Effector memory CD4-positive, alpha-beta T cell (primary cell): ENCODE measurements around the gene ERC2.

Experiments used
- DNase-seq, 3 donors: peaks; one replicate each; pipeline ENCODE4 v3.0.0-alpha.2; 2020
- H3K27ac ChIP-seq: 2 replicates; pipeline ENCODE4 v1.7.0; 2013; ENCODE audit warnings: mild to moderate bottlenecking, low read length, moderate library complexity; ENCODE audit not compliant: insufficient read depth, poor library complexity, severe bottlenecking
- H3K27me3 ChIP-seq: replicated peaks from 2 replicates; pipeline ENCODE4 v1.7.0; 2013; ENCODE audit warnings: mild to moderate bottlenecking, low read length; ENCODE audit not compliant: insufficient read depth, control insufficient read depth, poor library complexity, severe bottlenecking
- H3K36me3 ChIP-seq: 2 replicates; pipeline ENCODE4 v1.7.0; 2013; ENCODE audit warnings: mild to moderate bottlenecking, low read length, moderate library complexity; ENCODE audit not compliant: control insufficient read depth, insufficient read depth
- H3K4me1 ChIP-seq: 2 replicates; pipeline ENCODE4 v1.7.0; 2013; ENCODE audit warnings: low read length, mild to moderate bottlenecking; ENCODE audit not compliant: control insufficient read depth, insufficient read depth, poor library complexity, severe bottlenecking
- H3K4me3 ChIP-seq: 2 replicates; pipeline ENCODE4 v1.7.0; 2013; ENCODE audit warnings: low read length, low read depth, mild to moderate bottlenecking; ENCODE audit not compliant: insufficient read depth, poor library complexity, severe bottlenecking
- H3K9me3 ChIP-seq: 2 replicates; pipeline ENCODE4 v1.7.0; 2013; ENCODE audit warnings: mild to moderate bottlenecking, low read length, moderate library complexity; ENCODE audit not compliant: control insufficient read depth

Gene ERC2

DNA sequence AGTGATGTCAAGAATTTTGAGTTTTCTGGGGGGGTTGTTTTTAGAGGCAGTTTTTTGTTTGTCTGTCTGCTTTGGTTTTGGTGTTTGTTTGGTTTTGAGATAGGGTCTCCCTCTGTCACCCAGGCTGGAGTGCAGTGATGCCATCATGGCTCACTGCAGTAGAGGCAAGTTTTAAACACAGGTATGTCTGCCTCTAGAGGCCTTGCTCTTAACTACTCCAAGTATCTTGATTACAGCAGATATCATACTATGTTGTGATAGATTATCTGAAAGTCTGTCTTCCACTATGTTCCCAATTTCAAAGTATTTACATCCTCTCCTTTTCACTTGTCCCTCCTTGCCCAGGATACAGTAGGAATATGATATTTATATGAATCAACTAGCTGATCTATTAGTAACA, 57.7 kb downstream of the ERC2 start:
- H3K27me3 ChIP-seq, result no peaks in the 10 kb centered on the region
- no peaks in the 10 kb centered on the region for H3K4me1 ChIP-seq
- no peaks in the 10 kb centered on the region for H3K36me3 ChIP-seq
- no peak for DNase-seq
- H3K27ac ChIP-seq, result no peak overlapping the region
- no peak overlapping the region for H3K4me3 ChIP-seq
- H3K9me3 ChIP-seq, result no peaks in the 10 kb centered on the region

DNA sequence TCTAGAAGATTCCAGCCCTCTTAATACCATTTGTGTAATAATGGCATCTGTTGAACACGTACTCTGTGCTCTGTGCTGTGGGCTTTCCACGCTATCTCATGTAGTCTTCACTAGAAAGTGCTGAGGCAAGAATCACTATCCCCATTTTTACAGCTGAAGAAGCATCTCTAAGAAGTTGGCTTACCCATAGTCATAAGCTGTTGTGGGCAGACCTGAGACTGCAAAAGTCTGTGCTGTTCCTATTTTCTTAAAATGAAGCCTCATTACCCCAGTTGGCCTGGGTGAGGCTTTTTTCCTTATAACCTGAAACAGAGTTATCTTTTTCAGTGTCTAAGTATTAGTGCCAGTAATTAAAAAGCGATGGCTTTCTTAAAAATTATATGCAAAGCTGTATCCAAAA, 58.5 kb downstream of the ERC2 start:
- Histone ChIP-seq H3K4me1 (no peaks in the 10 kb centered on the region), H3K27ac (no peak overlapping the region), H3K36me3 (no peaks in the 10 kb centered on the region), H3K4me3 (no peak overlapping the region), H3K27me3 (no peaks in the 10 kb centered on the region), H3K9me3 (no peaks in the 10 kb centered on the region)
- no peak for DNase-seq

DNA sequence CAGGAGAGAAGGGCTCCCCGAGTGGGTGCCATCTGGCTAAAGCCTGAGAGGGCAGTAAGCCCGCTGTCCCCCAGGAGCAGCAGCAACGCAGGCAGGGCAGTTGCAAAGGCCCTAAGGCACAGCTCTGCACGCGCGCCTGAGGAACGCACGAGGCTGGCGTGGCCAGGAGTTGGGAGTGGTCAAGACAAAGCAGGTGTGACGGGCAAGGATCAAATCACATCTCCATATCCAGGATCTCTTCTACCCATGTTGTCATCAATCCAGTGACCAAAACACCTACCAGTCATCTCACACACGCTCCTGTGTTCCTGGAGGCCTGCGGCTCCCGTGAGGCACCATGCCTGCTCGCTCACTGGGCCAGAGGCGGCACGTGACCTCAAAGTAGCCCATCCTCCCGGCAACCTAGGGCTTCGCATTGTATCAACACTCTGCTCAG, 59.5 kb downstream of the ERC2 start:
- H3K27ac ChIP-seq, result no peak overlapping the region
- no peaks in the 10 kb centered on the region for H3K4me1 ChIP-seq
- H3K36me3 ChIP-seq, result no peaks in the 10 kb centered on the region
- H3K9me3 ChIP-seq, result no peaks in the 10 kb centered on the region
- DNase-seq, result no peak
- no peak overlapping the region for H3K4me3 ChIP-seq
- H3K27me3 ChIP-seq, result no peaks in the 10 kb centered on the region

DNA sequence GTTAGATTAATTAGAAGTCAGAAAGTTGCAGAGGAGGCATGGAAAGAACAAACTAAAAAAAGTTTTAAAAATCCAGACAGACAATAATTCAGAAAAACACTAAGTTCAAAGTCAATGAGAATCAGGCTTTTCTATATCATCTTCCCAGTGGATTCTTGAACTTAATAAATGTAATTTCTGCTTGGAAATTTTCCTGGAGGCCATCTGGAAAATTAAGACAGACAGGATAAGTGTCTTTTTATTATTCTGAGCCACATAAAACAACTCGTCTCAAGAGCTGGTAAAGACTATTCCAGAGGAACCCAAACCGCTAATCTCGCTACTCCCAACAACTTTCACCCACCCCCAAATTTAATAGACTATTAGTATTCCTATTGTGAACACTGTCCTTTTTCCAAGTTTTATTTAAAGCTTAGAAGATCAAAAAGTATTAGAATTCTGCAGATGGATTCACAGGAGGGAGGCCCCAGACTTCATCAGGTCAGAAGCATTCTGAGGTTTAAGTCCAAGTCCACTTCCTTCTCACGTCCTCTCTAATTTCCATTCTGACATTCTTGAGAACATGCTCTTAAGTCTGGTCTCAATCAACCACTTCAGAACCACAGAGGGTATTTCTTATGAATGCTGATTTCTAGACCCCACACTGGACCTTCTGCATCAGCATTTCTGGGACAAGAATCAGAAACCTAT, 61.3 kb downstream of the ERC2 start:
- Histone ChIP-seq H3K4me3 (no peak overlapping the region), H3K4me1 (no peaks in the 10 kb centered on the region), H3K9me3 (no peaks in the 10 kb centered on the region), H3K27ac (no peak overlapping the region), H3K36me3 (no peaks in the 10 kb centered on the region), H3K27me3 (no peaks in the 10 kb centered on the region)
- no peak for DNase-seq

DNA sequence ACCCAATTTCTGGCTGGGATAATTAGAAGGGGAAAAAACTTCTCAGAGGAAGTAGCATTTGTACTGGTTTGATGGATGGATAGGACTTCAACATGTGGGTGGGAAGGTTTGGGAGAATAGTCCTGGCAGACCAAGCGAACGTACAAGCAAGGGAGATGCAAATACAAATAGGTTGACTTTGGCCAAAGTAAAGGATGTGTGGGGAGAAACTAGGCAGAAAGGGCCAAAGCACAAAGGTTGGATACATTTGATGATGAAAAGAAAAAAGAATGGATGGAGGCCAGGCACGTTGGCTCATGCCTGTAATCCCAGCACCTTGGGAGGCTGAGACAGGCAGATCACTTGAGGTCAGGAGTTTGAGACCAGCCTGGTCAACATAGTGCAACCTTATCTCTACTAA, 63.4 kb downstream of the ERC2 start:
- no peak for DNase-seq
- no peaks in the 10 kb centered on the region for H3K27me3 ChIP-seq

DNA sequence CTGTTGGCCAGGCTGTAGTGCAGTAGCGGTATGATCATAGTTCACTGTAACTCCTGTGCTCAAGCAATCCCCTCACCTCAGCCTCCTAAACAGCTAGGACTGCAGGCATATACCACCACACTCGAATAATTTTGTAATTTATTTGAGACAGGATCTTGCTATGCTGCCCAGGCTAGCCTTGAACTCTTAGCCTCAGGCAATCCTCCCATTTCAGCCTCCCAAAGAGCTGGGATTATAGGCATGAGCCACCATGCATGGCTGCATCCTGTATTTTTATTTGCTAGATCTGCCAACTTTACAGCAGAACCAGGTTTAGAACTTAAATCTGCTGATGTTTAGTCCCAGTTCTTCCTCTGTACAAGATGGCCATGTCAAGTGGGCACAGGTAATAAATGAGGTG, 69.6 kb downstream of the ERC2 start:
- no peak overlapping the region for H3K4me3 ChIP-seq
- H3K27ac ChIP-seq, result no peak overlapping the region
- H3K27me3 ChIP-seq, result peaks cover 5% of the 10 kb centered on the region
- no peaks in the 10 kb centered on the region for H3K4me1 ChIP-seq
- H3K36me3 ChIP-seq, result no peaks in the 10 kb centered on the region
- H3K9me3 ChIP-seq, result no peaks in the 10 kb centered on the region
- DNase-seq, result no peak

More for the DNA sequence above, 63.4 kb downstream of the ERC2 start:
- Histone ChIP-seq H3K9me3 (no peaks in the 10 kb centered on the region), H3K27ac (no peak overlapping the region), H3K4me1 (no peaks in the 10 kb centered on the region), H3K36me3 (no peaks in the 10 kb centered on the region), H3K4me3 (no peak overlapping the region)

DNA sequence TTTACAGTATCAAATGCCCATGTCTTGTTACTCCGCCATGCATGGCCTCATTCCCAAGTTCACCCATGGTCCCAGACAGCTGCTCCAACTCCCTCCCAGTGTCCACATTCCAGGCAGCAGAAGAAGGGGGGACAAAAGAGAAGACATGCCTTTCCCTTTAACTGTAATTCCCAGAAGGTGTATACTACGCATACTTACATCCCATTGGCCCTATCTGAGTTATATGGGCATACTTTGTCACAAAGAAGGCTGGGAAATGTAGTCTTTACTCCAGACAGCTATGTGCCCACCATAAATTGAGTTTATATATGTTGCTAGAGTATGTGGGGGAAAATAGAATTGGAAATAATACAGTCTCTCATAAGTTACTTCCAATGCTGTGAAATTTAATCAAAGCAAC, 70.5 kb downstream of the ERC2 start:
- Histone ChIP-seq H3K27ac (no peak overlapping the region), H3K36me3 (no peaks in the 10 kb centered on the region), H3K4me1 (no peaks in the 10 kb centered on the region), H3K4me3 (no peak overlapping the region), H3K9me3 (no peaks in the 10 kb centered on the region), H3K27me3 (peaks cover 5% of the 10 kb centered on the region)
- no peak for DNase-seq

DNA sequence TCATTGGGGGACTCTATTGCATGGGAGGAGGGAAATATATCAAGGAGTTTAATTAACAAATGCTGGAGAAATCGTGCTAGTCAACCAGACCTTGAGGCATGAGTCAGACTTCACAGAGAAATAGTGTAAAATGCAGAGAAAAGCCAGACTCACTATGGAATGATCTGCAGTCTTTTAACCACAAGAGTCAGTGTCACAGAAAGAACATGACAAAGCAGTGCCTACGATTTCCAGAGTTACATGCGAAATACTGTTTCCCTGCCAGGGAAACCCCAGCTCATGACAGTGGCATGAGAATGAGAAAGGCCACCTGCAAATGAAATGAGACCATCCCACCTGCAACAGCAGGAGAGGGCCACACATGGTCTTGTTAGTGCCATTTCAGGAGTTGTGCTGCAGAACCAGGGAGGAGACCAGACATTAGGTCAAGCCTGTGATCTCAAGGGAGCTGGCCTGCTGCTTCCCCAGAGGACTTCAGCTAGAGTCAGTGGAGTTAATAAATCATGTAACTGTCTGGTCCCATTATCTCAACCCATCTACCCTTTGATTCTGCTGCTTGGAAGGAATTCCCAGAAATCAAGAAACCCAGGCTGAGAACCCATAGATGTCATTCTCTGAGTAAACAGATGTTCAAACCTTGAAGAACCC, 79.0 kb downstream of the ERC2 start:
- H3K27ac ChIP-seq, result no peak overlapping the region
- no peak overlapping the region for H3K4me3 ChIP-seq
- no peaks in the 10 kb centered on the region for H3K9me3 ChIP-seq
- no peaks in the 10 kb centered on the region for H3K36me3 ChIP-seq
- no peaks in the 10 kb centered on the region for H3K4me1 ChIP-seq
- DNase-seq, result no peak
- no peaks in the 10 kb centered on the region for H3K27me3 ChIP-seq

DNA sequence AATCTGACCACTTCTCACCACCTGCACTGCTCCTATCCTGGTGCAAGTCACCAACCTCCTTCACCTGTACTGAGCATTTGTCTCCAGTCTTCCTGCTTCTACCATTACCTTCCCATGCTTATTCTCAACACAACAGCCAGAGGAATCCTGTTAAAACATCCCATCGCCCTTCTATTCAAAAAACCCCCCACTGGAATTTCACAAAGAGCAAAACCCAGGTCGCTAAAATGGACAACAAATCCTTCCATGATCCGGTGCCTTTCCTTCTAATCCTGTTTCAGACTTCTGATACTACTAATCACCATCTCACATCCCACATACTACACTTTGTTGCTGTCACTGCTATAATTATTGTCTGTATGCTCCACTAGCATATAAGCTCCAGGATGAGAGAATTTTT, 85.2 kb downstream of the ERC2 start:
- no peak overlapping the region for H3K4me3 ChIP-seq
- no peak overlapping the region for H3K27ac ChIP-seq
- no peaks in the 10 kb centered on the region for H3K27me3 ChIP-seq
- H3K36me3 ChIP-seq, result no peaks in the 10 kb centered on the region
- no peak for DNase-seq
- H3K9me3 ChIP-seq, result no peaks in the 10 kb centered on the region
- H3K4me1 ChIP-seq, result no peaks in the 10 kb centered on the region

DNA sequence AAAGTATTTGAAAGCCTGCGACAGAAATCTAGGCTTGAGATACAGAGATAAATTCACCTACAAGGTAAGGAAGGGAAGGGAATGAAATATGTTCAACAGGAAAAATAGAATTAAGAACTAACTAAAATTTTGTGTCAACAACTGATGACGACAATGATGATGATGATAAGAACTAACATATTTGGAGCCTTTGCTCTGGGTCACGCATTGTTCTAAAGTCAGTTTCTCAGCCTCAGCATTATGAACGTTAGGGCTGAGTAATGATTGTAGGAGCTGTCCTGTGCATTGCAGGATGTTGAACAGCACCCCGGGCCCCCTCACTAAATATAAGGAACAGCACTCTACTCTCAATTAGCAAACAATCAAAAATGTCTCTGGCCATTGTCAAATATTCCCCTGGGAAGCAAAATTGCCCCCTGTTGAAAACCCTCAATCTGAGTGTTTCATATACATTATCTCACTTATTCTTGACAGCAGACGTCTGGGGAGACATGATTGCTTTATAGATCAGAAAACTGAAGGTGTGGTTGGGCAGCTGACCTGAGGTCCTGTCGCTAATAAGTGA, 88.5 kb downstream of the ERC2 start:
- Histone ChIP-seq H3K27ac (no peak overlapping the region), H3K27me3 (no peaks in the 10 kb centered on the region), H3K4me3 (no peak overlapping the region), H3K4me1 (no peaks in the 10 kb centered on the region), H3K36me3 (no peaks in the 10 kb centered on the region), H3K9me3 (no peaks in the 10 kb centered on the region)
- no peak for DNase-seq
